ENCODE data around the gene CTXN1. TPM values are rescaled to one million over a fixed set of nuclear protein-coding genes. Genes with fewer than 3 reads are reported as not detected.
A peak's percentile ranks its signal among the peaks of the same experiment; 100 is the strongest.

CTXN1 gene
- total RNA-seq, 3 donors from 2014 or later (not counting 1 experiment from before 2014, with no cell fraction given), result 0.39 TPM; not detected in 2

GRCh38 chr19:7874897-7875273 is 51.0 kb downstream of the CTXN1 start:
- whole genome bisulfite sequencing (ENCODE audit: insufficient coverage), result 17% methylated on average over 12 of the region's 12 CpGs
- DNase-seq, result no peak
- Histone ChIP-seq H3K27ac (ENCODE audit: low read length) (no peak overlapping the region), H3K27me3 (ENCODE audit: control insufficient read depth, insufficient read depth, low read length) (peaks cover 22% of the 10 kb centered on the region), H3K4me3 (ENCODE audit: low read length) (no peak overlapping the region), H3K9me3 (ENCODE audit: control insufficient read depth, insufficient read depth, low read length) (no peaks in the 10 kb centered on the region), H3K4me1 (ENCODE audit: control insufficient read depth, insufficient read depth, low read length) (peaks cover 40% of the 10 kb centered on the region), H3K36me3 (ENCODE audit: control insufficient read depth, insufficient read depth, low read length) (no peaks in the 10 kb centered on the region)
- peaks cover 12 to 25% of the 10 kb centered on the region in 2 donors for H3K4me1 Mint-ChIP-seq
- H3K9me3 Mint-ChIP-seq, result no peaks in the 10 kb centered on the region
- no peak overlapping the region for H3K27ac Mint-ChIP-seq
- no peak for ATAC-seq
- no peaks in the 10 kb centered on the region for H3K36me3 Mint-ChIP-seq
- H3K4me3 Mint-ChIP-seq, result peak overlapping the region; percentile 77
- TF ChIP-seq CTCF (IDR thresholded peaks at IDR 0.05), result no peak
- intact Hi-C loops (cut with micrococcal nuclease), result no loop called here
- peaks cover 0 to 30% of the 10 kb centered on the region in 2 donors for H3K27me3 Mint-ChIP-seq (ENCODE audit: low read depth in 2 of 2)

Other genes with a start within 250 kb of the CTXN1 start
- 1 to 10 TPM in 2 of 3 donors, under 1 TPM in 1; 0.59 to 4.8 (median 1.8) TPM for gene MCEMP1, start 249.0 kb downstream of the CTXN1 start, total RNA-seq
- gene TRAPPC5, start 245.3 kb downstream of the CTXN1 start, total RNA-seq, result 10 to 100 TPM; 53.8 to 58.8 (median 54.2) TPM
- 1 to 10 TPM in 2 of 3 donors, under 1 TPM in 1; 0.52 to 1.2 (median 1.0) TPM for gene FCER2, start 224.0 kb downstream of the CTXN1 start, total RNA-seq
- not detected for gene CLEC4G, start 194.0 kb downstream of the CTXN1 start, total RNA-seq
- under 1 TPM in 1 of 3 donors, not detected in 2; 0.10 TPM for gene CD209, start 178.6 kb downstream of the CTXN1 start, total RNA-seq
- gene CLEC4M, start 162.9 kb downstream of the CTXN1 start, total RNA-seq, result not detected
- gene EVI5L, start 95.9 kb downstream of the CTXN1 start, total RNA-seq, result 10 to 100 TPM in 2 of 3 donors, 1 to 10 TPM in 1; 9.6 to 13.5 (median 11.3) TPM
- gene PRR36, start 51.7 kb downstream of the CTXN1 start, total RNA-seq, result under 1 TPM; 0.11 to 0.13 (median 0.12) TPM
- not detected for gene LRRC8E, start 37.6 kb downstream of the CTXN1 start, total RNA-seq
- gene MAP2K7, start 22.3 kb downstream of the CTXN1 start, total RNA-seq, result 100 to 1,000 TPM; 131 to 218 (median 159) TPM
- gene TGFBR3L, start 11.3 kb downstream of the CTXN1 start, total RNA-seq, result 1 to 10 TPM; 3.5 to 4.6 (median 4.4) TPM
- gene SNAPC2, start 5.8 kb downstream of the CTXN1 start, total RNA-seq, result 10 to 100 TPM; 22.1 to 32.4 (median 27.1) TPM
- 100 to 1,000 TPM in 1 of 3 donors, 10 to 100 TPM in 2; 83.3 to 116 (median 89.4) TPM for gene TIMM44, start 17.5 kb upstream of the CTXN1 start, total RNA-seq
- gene ELAVL1, start 79.5 kb upstream of the CTXN1 start, total RNA-seq, result 10 to 100 TPM; 36.9 to 43.9 (median 43.8) TPM
- under 1 TPM in 1 of 3 donors, not detected in 2; 0.28 TPM for gene CCL25, start 126.6 kb upstream of the CTXN1 start, total RNA-seq
- under 1 TPM in 1 of 3 donors, not detected in 2; 0.25 TPM for gene FBN3, start 223.5 kb upstream of the CTXN1 start, total RNA-seq

All from natural killer cell (primary cell).